OCI-M1 (cell line): ENCODE results near the gene ADAM12.
A peak's percentile ranks its signal among the peaks of the same experiment; 100 is the strongest.
"Not testable (repeated sequence)": the region's sequence is repeated elsewhere in the genome, so short reads cannot be mapped to it uniquely, and the experiment has no call there.

Experiments used
- DNase-seq: peaks from one replicate; lab custom pipeline; 2025; lab: John Stamatoyannopoulos, UW

Gene ADAM12

DNA sequence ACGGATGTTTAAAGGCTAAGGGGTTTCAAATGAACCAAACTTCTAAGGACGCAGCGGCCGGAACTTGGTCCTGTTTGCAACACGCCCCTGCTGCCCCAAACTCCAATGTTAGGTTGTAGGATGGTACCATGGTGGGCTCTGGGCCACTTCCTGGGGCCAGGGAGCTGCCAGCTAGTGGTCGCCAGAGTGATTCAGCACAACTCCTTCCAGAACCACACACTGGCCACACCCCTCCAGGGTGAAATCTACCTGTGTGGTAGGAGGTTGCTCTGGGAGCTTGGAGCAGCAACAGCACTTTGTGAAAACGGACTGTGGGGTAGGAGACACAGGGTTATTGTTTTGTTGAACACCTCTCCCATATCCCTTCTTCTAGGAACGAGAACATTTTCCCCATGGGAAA is 330.8 kb downstream of the ADAM12 start:
- DNase-seq, result no peak

DNA sequence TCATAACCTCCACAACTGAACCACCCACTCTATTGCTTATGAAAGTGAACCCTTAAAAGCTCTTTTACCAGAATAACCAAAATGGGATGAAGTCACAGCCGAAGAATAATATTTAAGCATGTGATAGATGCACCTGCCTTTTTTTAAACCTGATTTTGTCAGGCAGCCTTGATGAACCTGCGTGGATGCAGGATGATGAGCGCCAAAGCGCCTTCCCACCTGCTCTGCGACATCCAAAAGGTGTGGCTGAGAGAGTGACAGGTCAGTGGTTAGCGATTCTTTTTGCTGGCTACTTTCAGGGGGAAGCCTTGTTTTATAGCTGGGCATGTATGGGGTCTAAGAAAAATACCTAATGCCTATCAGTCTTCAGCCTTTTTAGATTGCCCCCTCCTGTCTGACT is 334.1 kb downstream of the ADAM12 start:
- no peak for DNase-seq

DNA sequence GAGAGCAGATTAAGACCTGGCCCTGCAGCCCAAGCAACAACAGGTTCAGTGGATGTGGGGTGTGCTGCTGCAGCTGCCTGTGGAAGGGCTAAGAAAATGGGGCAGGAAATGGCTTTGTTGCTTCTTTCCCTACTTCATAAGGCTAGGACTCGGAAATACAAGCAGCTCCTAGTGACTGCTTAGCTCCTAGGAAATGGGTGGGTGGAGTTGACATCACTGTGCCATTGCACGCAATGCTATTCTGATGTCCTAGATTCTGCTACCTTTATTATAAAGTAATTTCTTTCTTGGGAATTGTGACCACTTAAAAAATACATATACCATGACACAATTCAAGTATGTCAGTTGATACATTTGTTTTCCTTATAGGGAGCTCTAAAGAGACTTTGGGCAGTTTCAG is 336.1 kb downstream of the ADAM12 start:
- no peak for DNase-seq

DNA sequence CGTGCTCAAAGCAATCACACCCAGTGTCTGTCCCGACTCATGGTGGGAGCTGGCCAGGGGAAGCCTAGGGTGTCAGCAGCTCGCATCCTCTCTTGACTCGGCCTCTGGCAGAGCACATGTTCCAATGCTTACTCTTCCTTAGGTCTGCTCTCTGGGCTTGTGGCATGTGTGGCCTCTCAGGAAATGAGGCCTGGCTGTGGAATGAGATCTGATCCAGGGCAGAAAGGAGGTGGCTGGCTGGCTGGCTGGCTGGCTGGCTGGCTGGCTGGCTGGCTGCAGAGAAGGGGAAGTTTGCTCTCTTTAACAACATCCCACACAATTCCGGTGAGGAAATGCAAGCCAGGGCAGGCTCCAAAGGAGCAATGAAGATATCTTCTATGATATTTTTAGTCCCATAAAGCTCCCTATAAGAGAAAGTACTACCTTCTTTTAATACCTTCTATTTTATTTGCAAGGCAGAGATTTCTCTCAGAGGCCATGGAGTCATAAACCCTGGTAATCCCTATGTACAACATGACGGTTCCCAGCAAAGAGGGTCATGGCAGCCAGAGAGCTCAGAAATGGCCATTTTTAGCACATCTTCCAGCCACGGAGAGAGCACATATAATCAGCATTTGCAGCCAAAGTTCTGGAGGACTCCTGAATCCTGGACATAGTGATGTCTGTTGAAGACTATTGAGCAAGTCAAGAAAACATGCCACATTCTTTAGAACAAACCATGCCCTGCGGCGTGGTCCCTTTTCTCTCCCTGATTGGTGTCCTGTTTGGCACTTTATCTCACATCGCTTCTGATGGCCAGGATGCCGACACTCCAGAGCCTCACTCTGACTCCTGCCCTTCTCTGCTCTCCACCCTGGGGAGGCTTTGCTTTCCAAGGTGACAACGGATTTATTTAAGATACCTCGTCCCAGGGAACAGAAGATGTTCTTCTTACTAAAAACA is 338.2 kb downstream of the ADAM12 start:
- DNase-seq, result no peak

DNA sequence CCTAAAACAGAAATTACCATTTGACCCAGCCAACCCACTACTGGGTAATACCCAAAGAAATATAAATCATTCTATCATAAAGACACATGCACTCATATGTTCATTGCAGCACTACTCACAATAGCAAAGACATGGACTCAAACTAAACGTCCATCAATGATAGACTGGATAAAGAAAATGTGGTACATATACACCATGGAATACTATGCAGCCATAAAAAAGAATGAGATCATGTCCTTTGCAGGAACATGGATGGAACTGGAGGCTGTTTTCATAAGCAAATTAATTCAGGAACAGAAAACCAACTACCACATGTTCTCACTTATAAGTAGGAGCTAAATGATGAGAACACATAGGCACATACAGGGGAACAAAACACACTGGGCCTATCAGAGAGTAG is 340.5 kb downstream of the ADAM12 start:
- not testable (repeated sequence) for DNase-seq

DNA sequence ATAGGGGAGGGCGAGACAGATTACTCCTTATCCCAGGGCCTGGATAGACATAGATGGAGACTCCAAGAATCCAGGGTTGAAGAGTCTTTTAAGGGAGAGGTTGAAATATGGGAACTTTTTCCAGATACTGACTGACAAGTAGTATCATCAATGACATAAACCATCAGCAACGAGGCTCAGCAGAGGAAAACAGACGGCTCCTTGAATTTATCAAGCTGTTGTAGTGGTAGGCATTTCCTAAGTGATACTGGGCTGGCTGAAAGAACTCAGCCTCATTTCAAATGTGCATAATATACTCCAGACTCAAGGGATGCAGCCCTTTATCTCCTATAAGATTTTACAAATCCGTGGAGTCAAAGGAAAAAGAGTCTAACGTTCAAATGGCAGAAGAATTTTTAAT is 341.4 kb downstream of the ADAM12 start:
- no peak for DNase-seq

DNA sequence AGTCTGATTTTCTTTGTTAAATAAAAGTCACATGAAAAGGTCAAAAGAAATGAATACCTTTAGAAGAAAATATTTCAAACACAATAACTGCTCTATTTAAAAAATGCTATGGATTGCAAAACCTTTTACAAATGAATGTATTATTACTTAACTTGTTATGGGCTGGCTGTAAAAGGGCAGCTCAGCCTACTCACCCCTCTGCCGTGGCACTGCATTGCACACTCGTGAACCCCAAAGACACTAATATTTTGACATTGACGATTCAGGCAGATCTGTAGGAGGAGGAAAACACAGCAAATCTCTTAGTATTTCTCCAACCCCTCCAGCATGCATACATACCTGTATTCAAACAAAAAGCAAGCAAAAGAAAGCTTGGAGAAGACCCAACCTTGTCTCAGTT is 342.4 kb downstream of the ADAM12 start:
- no peak for DNase-seq

DNA sequence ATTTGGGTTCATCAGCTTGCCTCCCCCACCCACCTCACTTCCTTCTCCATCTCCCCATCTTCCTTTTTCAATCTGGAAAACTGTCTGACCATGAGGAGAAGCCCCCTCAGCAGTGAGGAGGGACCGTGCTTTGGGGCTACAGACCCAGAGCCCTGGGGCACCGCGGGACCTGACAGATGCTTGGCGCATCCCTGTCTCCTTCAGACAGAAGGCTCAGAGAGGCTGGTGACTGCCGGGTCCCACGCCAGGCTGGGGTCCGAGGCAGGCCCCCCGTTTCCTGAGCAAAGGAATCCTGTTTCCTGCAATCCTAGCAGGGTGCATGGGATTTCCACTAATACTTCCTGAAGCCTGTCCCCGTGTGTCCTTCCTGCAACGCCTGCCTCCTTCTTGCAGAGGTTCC is 344.9 kb downstream of the ADAM12 start:
- no peak for DNase-seq

DNA sequence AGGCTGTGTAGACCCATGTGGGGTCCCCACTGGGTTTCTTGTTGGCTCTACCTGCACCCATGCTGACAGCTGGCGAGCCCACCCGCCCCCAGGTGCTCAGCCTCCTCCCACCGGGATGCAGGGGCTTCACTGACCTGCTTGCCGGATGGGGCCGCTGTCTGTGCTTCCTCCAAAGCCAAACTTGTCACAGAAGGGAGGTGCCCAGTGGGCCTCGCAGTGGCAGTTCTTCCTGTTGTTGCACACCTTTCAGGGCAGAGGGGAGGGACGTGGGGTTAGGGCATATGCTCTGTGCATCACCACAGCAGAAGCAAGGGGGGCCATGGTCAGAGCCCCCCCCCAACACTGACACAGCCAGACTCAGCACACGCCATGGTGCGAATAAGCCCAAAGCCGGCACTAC is 345.4 kb downstream of the ADAM12 start:
- DNase-seq, result no peak

DNA sequence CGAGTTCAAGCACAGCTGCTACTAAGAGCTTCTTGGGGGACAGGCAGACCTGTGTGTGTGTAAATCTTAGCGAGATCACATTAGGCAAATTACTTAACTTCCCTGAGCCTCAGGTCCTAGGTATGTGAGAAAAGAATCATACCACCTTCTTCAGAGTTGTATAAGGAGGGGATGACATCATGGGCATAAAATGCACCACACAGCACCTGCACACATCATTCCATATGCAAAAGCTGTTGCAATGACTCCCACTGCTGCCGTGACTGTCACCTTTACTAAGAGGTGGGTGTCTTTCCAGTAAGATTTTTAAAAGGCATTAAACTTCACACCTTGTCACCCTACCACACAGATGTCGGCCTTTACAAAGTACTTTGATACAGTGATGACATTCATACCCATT is 345.9 kb downstream of the ADAM12 start:
- DNase-seq, result no peak

DNA sequence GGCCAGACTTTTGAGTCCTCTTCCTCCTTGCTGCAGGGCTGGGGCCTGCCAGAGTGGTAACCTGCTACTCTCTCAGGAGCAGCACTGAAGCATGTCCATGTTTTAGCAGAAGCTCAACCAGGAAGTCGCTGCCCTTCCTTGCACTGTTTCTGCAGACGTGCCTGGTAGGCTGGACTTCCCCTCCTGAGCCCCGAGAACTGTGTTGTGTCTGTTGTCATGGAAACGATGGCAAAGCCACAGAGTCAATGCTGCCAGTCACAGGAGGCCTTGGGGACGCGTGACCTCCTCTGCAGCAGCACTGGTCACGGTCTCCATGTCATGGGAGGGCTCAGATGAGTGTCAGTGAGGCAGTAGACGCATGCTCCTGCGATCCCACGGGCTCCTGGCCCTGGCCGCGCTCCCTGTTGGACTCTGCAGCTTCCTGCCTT is 346.5 kb downstream of the ADAM12 start:
- DNase-seq, result peak; percentile 94

DNA sequence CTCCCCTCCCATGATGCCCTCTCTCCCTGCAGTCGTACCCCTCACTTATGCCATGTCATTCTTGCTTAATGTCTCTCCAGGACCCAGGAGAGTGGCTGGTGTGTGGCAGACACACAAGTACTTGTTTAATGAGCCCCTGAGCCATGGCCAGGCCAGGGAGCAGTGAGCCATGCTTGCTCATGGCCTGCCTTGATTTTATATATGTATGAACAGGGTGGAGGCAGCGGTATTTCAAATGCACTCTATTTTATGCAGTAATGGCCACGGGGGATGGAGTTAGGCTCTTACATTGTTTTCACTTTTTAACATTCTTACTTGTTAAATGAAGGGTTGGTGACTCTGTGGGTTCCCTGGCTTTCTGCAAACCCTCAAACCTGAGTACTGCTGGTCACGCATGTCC is 347.2 kb downstream of the ADAM12 start:
- DNase-seq, result no peak

DNA sequence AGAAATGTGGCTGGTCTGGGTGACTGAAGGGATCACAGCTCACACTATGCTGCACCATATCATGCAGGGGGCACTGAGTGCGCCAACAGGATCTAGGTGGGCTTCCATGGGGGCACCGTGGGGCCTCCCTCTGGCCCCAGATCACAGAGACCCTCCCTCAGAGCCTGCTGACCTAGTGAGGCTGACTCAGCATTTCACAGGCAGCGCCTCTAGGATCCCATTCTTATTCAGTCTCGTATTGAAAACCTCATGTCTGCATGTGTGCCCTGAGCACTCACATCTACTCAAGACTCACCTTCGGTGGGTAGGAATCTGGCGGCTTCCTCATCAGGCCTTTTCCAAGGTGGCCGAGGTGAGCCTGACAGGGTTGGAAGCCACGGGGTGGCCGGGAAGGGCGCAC is 350.3 kb downstream of the ADAM12 start:
- DNase-seq, result no peak

DNA sequence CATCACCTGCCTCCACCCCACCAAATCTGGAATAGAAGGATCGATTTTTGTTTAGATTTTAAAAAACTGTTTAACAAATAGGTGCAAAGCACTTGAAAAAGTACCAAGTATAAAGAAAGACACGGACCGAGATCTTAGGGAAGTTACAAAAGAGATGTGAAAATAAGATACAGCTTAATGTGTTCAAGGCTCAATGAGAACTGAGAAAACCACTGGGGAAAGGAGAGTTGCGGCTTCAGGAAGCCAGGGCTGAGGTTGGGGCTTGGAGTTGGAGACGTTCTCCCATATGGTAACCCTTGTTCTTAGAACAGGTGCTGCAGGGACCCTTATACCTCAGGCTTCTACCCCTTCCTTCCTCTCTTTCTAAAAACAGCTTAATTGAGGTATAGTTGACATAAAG is 351.8 kb downstream of the ADAM12 start:
- no peak for DNase-seq

DNA sequence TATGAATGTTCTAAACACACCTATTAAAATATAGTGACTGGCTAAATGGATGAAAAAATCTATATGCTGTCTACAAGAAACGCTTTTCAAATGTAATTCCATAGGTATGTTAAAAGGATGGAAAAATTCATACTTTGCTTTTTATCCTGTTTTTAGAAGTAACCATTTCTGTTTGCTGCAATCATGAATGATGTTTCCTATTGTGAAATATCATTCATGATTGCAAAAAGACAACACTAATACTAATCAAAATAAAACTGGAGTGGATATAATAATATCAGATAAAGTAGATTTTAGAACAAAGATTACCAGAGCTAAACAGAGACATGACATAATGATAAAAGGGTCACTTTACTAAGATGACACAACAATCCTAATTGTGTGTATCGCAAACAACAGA is 353.7 kb downstream of the ADAM12 start:
- no peak for DNase-seq

DNA sequence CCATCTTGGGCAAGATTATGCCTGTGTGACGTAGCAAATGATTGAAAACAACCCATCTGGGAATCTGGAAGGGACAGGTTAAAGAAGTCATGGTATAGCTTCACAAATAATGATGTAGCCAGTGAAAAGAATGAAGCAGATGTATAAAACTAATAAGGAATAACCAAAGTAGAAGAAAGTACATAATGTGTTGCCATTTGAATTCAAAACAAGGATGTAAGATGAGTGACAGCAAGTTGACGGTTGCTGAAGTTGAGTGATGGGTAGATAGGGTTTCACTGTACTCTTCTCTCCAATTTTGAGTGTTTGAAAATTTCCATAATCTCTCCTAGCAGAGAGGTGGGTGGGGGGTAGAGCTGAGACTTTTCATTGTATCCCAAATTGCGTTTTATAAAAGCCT is 358.3 kb downstream of the ADAM12 start:
- no peak for DNase-seq

DNA sequence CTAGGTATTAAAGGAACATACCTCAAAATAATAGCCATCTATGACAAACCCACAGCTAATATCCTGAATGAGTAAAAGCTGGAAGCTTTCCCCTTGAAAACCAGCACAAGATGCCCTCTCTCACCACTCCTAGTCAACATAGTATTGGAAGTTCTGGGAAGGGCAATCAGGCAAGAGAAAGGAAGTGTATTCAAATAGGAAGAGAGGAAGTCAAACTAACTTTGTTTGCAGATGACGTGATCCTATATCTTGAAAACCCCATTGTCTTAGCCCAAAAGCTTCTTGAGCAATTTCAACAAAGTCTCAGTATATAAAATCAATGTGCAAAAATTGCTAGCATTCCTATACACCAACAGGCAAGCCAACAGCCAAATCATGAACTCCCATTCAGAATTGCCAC is 360.6 kb downstream of the ADAM12 start:
- DNase-seq, result no peak

DNA sequence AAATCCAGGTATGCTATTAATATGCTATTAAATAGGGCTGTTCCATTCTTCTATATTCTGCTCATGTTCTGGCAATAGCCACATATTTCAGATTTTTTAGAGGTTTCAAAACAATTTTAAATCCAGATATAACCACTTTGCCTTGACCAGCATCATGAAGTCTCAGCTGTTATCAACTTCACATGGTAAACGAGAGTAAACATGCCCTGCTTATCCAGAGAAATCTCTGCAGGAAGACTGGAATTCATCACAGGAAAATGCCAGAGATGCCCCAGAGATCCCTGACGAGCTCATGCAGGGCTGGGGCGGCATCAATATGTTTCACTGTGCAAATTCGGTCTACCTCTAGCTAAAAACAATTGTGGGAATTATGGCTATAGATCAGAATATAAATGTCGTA is 365.4 kb downstream of the ADAM12 start:
- DNase-seq, result no peak

DNA sequence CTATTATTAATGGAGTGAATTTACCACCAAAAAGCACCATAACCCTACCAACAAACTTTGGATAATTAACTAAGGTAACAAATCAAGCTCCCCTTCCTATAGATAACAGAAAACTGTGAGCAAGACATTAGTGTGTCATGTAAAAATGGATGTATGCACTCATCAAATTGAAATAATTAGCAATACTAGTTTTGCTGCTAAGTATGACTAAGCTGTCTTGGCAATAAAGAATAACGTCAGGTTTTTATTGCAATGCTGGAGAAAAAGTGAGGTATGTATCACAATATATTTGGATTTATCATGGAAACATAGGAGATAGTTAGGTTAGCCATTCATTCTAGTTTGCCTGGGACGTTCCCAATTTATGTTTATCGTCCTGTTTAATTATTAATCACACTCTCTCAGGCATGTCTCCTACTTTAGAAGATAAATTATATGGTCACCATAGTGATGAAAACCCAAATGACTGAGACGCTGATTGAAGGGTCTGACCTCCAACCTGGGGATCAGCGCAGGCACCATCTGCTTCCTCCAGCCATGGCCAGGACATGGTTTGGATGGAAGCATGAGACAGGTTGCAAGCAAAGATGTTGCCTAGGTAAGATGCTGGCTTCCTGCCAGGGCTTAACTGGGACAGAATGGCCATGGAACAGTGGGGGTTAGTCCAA is 366.3 kb downstream of the ADAM12 start:
- DNase-seq, result no peak

DNA sequence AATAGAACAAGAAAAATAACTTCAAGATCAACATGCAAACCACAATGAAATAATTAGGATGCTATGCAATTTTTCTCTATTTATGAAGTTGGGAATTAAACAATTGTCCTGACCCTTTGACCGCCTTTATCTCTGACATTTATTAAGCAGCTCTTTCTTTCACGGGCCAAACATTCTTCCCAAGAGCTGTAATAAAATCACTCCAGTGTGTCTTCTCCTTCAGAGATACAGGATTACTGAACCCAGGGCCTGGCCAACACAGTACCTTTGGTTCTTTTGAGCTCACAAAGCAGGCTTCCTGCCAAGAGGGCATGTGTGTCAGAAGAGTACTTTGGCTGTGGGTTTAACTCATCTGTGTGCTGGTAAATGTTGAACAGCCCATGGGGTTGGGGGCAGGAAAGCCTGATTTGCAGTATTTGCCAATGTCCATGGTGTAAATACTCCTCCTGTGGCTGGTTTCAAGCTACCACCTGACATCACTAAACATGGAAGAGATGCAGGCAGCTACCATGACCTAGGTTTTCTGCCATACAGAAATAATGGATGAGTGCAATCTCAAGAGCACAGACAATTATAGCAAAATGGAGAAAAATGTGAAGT is 370.2 kb downstream of the ADAM12 start:
- DNase-seq, result no peak

DNA sequence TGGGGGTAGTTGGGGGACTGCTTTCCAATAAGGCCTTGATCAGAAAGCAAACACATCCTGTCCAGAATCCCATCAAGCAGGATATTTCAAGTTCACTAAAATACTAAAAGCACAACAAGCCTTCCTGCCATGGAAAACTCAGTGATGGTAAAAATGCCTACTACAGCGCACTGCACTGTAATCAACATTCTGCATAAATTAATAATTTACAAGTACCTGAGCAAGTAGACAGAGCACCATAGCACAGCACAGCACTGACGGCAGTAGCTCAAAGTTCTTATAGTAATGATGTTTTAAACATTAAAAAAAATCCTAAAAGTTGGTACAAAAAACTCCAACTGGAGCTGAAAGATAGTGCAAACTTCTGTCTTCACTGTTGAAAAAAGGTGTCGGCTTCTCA is 371.4 kb downstream of the ADAM12 start:
- DNase-seq, result no peak

DNA sequence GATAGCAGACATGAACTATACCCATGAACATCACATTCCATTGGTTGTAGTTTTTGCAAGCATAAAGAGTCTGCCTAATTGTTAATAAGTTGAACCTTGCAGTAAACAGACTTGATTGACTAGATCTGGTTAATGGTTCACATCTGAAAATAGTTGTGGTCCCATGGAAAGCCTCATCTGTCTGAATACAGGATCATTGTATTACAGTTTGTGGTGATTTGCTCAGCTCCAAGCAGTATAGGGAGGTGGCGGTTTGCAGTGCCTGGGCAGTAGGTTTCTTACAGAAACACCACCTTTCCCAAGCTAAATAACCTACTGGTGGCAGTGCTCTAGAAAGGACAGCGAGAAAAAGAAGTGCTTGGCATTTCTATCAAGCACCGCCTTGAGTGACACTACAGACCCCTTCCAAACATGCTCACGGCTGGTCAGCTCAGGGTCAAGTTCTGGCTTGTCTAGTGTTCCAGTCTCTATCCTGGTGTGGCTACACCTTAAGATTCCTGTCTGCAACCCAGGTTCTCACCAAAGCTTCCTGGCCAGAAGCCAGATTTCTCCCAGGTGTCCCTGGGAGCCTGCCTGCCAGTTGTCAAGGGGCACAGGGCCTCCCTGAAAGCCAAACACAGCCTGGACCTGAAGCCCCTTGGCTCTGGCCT is 372.0 kb downstream of the ADAM12 start:
- DNase-seq, result no peak

DNA sequence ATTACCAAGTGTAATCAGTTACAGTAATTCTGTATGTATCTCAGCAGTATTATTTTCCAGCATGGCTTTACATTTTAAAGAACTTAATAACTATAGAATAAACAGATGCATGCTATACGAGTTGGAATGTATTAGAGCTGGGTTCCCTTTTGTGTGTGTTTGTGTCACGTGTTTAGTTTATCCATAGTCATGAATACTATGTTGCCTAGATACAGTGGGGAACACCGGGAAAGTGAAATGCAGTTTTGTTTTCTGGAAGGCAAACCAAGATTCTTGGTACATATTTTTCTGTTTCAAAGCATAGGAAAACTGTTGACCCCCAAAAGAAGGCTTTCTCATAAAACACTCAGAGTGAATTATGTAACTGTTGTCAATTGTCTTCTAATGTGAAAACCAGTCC is 372.9 kb downstream of the ADAM12 start:
- DNase-seq, result no peak
